PFSK-1 (cell line): Measurements from ENCODE around the gene LTF.

ENCODE experiments used
- FOXP2 ChIP-seq: optimal IDR thresholded peaks from 2 replicates; pipeline ENCODE3; 2011; ENCODE audit warnings: borderline replicate concordance, control low read depth, inconsistent platforms; ENCODE audit not compliant: insufficient read depth; ENCODE audit errors: extremely low read length, extremely low read depth
- POLR2AphosphoS5 ChIP-seq: IDR thresholded peaks from 2 replicates; pipeline ENCODE4 v1.6.1; 2012; ENCODE audit warnings: low read depth, mild to moderate bottlenecking, control low read depth, low read length, moderate library complexity
- REST ChIP-seq, 2 experiments: IDR thresholded peaks; 2 replicates each; pipeline versions ENCODE4 v1.6.1 to v1.8.0; 2011 to 2012; ENCODE audit warnings: low read depth in 2 of 2, low read length in 2 of 2, control low read depth in 1 of 2, inconsistent platforms in 1 of 2, mild to moderate bottlenecking in 1 of 2, moderate library complexity in 1 of 2; ENCODE audit not compliant: insufficient read depth in 1 of 2
- SIN3A ChIP-seq: IDR thresholded peaks from 2 replicates; pipeline ENCODE4 v1.6.1; 2012; ENCODE audit warnings: mild to moderate bottlenecking, low read length, moderate library complexity, borderline replicate concordance; ENCODE audit not compliant: insufficient read depth
- TAF1 ChIP-seq: IDR thresholded peaks from 2 replicates; pipeline ENCODE4 v1.6.1; 2012; ENCODE audit warnings: low read length, control low read depth, borderline replicate concordance; ENCODE audit not compliant: insufficient read depth

The LTF gene

DNA sequence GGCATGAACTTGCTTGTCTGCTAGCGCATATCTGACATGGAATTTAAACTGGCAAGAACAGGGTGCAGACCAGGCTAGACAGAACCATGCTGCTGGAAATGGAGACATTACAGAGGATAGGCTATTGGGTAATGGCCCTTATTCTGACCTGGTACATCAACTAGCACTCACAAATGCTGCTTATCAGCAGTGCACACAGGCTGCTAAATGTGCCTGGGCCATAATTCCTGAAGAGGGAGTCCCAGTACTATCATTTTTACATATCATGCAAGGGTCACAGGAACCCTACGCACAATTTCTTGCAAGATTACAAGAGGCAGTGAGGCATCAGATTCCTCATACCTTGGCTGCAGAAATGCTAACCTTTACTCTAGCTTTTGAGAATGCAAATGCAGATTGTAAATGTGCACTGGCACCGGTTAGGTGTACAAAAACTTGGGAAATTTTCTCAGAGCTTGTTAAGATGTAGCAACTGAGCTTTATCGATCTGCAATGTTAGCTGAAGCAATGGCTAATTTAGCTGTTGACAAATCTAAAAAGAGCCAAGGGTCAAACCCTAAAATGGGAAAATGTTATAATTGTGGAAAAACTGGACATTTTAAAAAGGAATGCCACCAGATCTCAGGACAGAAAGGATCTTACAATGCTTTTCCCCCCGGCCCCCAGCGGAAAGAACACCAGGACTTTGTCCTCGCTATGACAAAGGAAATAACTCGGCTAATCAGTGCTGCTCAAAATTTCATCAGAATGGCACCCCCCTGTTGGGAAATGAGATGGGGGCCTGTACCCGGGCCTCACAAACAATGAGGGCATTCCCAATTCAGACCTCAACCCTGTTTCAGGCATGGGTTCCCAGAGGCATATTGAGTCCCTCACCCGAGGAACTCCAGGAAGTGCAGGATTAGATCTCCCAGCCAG, 36.5 kb downstream of the LTF start:
- no peak for TF ChIP-seq SIN3A

DNA sequence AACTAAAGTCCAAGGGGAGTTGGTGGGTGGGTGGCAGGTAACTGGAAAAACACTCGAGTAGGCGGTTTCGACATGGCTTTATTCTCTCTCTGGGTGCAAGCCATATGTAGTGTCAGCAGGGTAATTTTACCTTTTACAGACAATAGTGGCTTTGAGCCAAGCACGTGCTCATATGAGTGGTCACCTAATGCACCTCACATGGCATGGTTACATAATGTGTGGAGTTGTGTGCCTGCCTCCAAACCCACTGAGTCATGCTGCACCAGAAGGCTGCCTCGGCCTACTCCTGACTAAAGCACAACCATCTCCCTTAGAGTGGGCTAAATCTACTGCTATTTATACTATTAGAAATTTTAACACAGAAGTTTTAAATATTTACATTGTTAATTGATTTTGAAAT, 41.1 kb downstream of the LTF start:
- TF ChIP-seq FOXP2 (no peak), POLR2AphosphoS5 (no peak), REST (IDR thresholded peaks at IDR 0.05; ENCODE audit: insufficient read depth in 1 of 2, low read depth in 2 of 2, low read length in 2 of 2) (no peak), TAF1 (no peak), SIN3A (no peak)

DNA sequence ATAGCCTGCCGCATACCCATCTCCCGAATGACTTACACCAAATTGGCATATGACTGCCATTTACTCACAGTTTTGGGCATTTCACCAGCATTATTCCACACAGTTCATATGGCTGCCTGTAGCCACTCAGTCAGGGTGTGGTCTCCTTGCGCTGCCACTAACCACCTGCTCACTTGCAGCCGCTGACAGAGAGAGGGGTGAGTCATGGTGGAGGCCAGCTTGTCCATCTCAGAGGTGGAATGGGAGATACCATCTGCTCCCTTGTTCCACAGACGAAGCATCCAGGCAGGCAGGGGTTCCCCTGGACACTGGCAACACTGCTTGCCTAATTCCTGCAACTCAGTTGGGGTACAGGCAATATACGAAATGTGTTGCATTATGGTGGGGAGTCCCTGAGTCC, 42.1 kb downstream of the LTF start:
- no peak for TF ChIP-seq REST (IDR thresholded peaks at IDR 0.05; ENCODE audit: insufficient read depth in 1 of 2, low read depth in 2 of 2, low read length in 2 of 2)
- TF ChIP-seq FOXP2 = no peak

- TF ChIP-seq TAF1 (no peak), POLR2AphosphoS5 (no peak), FOXP2 (no peak), SIN3A (no peak), REST (IDR thresholded peaks at IDR 0.05; ENCODE audit: insufficient read depth in 1 of 2, low read depth in 2 of 2, low read length in 2 of 2) (no peak)
Observed at GRCh38 chr3:46420931-46421330, 43.8 kb downstream of the LTF start.

- TF ChIP-seq FOXP2 (no peak), REST (IDR thresholded peaks at IDR 0.05; ENCODE audit: insufficient read depth in 1 of 2, low read depth in 2 of 2, low read length in 2 of 2) (no peak), TAF1 (no peak), POLR2AphosphoS5 (no peak), SIN3A (no peak)
Observed at GRCh38 chr3:46419816-46420215, 44.9 kb downstream of the LTF start.
